Pancreas (tissue), 10 donors: ENCODE results near the gene MYT1. TPM values are rescaled to one million over a fixed set of nuclear protein-coding genes. Genes with fewer than 3 reads are reported as not detected.

ENCODE experiments used
- ATAC-seq, 4 donors: fragments of 200-7000 bp; cut with Tn5 transposase; one replicate each; pipeline versions ENCODE4 v1.8.0 to v1.9.1; 2020; ENCODE audit warnings: mild to moderate bottlenecking in 4 of 4, moderate library complexity in 4 of 4
- DNase-seq, 6 donors: peaks; one replicate each; pipeline ENCODE4 v3.0.0-alpha.2; 2020
- FAIRE-seq: peaks from 2 replicates; lab custom pipeline; 2012; peaks lifted over from hg19 to GRCh38; lab: Jason Lieb, UNC
- H3K27ac ChIP-seq, 4 donors: fragments of 200-600 bp; sonication (generic); 1 replicate in 3 of 4; 2 replicates in 1 of 4; pipeline versions ENCODE4 v1.5.0 to v1.8.0; 2020
- H3K27me3 ChIP-seq, 4 donors: fragments of 200-600 bp; one replicate each; pipeline ENCODE4 v1.8.0; 2021
- H3K36me3 ChIP-seq, 3 donors: fragments of 200-600 bp; sonication (generic) in 1 of 3; one replicate each; pipeline versions ENCODE4 v1.5.0 to v1.8.0; 2020 to 2021
- H3K4me1 ChIP-seq, 3 donors: fragments of 200-600 bp; one replicate each; pipeline ENCODE4 v1.8.0; 2021
- H3K4me3 ChIP-seq, 4 donors: fragments of 200-600 bp; sonication (generic) in 2 of 4; one replicate each; pipeline versions ENCODE4 v1.5.0 to v1.8.0; 2020 to 2021
- H3K9me3 ChIP-seq, 4 donors: fragments of 200-600 bp; one replicate each; pipeline ENCODE4 v1.8.0; 2021
- WGBS, 2 donors: extraction: QIAGEN DNeasy Blood & Tissue Kit; methylation state at CpG; one replicate each; pipeline ENCODE4 v1.1.7; 2013; 5-methylcytosine and 5-hydroxymethylcytosine counted together
- intact Hi-C, 3 donors: fragments of 100-400 bp; cut with DNase I; formaldehyde crosslinking; loops; one replicate each; pipeline versions ENCODE4 v1.11.1 to v1.14.2; 2022
- polyA plus RNA-seq, 2 donors: library from polyadenylated mRNA; stranded (reverse); fragments of 200-250 nt; gene quantifications; one replicate each; pipeline ENCODE4 v1.2.3, GENCODE V29; 2013
- total RNA-seq, 6 donors: library from RNA; stranded (reverse); fragmentation: NEBNext Ultra II Directional in 4 of 6; extraction: Animal tissue kit (Norgen Biotek cat#: 25700) in 4 of 6; gene quantifications; one replicate each; pipeline versions ENCODE4 v1.2.1 to v1.2.4, GENCODE V29; 2021 to 2023
- TF ChIP-seq, protein P1 (sequence below), 4 donors: fragments of 200-600 bp; sonication (generic) in 3 of 4; IDR thresholded peaks; one replicate each; pipeline versions ENCODE4 v1.5.0 to v1.8.0; 2021; ENCODE audit warnings: antibody characterized with exemption in 4 of 4
- donor health status: healthy with polysubstance abuse.
- donor health status: DM: no; HTN: no; CAD: no; lungs with moderate emphysema.
- donor health status: DM: no; HTN: no; CAD: no.
- donor health status: control.
- donor health status: control.
- donor health status: Bipolar disorder and iron deficiency.
- donor health status: DM: yes; HTN: yes; CAD: no.
- donor health status: DM: no; HTN: no; CAD: no.
- donor health status: DM: no; HTN: no; CAD: no.
- donor health status: DM: yes; HTN: yes; CAD: no.

Gene MYT1
- total and polyA plus RNA-seq, 8 donors, result 0.13 to 5.1 (median 0.52) TPM

DNA sequence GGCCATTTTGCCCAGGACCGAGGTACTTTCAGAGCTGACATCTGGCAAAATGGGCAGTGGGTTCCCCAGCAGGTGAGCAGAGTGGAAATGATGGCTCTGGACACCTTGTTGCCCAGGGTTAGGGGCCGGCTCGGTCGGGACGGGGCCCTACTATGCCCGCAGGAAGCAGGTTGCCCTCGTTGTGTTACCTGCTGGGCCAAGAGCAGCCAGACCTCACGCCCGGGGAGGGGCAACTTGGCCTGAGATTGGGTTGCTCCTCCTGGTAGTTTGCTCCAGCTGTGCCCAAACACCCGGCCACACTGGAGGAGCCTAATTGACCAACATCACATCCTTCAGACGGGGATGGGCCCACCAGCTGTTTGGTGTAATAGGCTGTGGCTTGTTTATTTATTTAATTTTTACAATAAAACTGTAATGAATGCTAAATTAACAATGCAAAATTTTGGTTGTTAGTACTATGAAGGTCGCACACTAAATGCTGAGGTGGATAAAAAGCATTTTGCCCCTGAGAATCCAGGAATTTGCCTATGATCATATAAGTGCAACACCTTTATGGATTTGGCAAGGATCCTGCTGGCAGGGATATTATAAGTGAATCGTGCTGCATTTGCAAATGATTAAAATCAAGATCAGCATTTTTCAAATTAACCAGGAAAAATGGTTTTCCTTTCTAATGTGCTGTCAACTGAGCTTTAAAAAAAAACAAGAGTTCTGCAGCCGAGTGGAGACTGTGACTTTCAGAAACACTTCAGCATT is 64.7 kb downstream of the MYT1 start:
- ATAC-seq, result no peak
- intact Hi-C loops, result no loop called here
- Histone ChIP-seq H3K9me3 (no peaks in the 10 kb centered on the region), H3K27ac (no peak overlapping the region), H3K4me3 (no peak overlapping the region), H3K27me3 (no peaks in the 10 kb centered on the region), H3K4me1 (peaks cover 0 to 4% (median 0%) of the 10 kb centered on the region in 3 donors), H3K36me3 (no peaks in the 10 kb centered on the region)
- TF ChIP-seq, protein P1, sequence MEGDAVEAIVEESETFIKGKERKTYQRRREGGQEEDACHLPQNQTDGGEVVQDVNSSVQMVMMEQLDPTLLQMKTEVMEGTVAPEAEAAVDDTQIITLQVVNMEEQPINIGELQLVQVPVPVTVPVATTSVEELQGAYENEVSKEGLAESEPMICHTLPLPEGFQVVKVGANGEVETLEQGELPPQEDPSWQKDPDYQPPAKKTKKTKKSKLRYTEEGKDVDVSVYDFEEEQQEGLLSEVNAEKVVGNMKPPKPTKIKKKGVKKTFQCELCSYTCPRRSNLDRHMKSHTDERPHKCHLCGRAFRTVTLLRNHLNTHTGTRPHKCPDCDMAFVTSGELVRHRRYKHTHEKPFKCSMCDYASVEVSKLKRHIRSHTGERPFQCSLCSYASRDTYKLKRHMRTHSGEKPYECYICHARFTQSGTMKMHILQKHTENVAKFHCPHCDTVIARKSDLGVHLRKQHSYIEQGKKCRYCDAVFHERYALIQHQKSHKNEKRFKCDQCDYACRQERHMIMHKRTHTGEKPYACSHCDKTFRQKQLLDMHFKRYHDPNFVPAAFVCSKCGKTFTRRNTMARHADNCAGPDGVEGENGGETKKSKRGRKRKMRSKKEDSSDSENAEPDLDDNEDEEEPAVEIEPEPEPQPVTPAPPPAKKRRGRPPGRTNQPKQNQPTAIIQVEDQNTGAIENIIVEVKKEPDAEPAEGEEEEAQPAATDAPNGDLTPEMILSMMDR (IDR thresholded peaks at IDR 0.05), result no peak
- FAIRE-seq, result no peak
- WGBS, 2 donors, result 62 to 73% methylated on average over 14 of the region's 14 CpGs
- peak in 2 of 6 donors; percentile 8 to 36 for DNase-seq

DNA sequence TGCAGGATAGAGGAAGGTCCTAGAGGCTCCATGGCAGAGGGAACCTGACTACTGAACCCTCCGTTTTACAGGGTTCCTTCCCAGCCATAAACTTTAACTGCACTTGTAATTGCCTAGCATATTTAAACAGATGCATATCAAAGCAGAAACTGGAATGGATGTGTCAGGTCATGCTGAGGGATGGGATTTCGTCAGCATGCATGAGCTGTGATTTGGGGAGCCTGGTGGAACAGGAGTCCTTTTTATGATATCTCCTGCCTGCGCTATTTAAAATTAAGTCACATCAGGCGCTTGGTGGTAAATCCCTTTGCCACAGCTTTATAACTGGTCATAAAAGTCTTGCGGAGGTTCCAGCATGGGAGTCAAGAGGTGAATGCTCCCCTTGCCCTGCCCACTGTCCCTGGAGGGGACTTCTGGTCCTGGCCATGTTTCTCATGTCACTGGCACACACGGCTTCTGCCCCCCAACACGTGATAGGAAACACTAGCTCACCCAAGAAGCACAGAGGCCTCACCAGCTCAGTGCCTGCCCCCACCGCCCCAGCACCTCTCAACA is 65.3 kb downstream of the MYT1 start:
- FAIRE-seq (no peak), DNase-seq (peak in 1 of 6 donors; percentile 4), ATAC-seq (no peak)
- H3K9me3 ChIP-seq, result no peaks in the 10 kb centered on the region
- H3K27me3 ChIP-seq, result no peaks in the 10 kb centered on the region
- H3K27ac ChIP-seq, result no peak overlapping the region
- H3K4me3 ChIP-seq, result no peak overlapping the region
- 64 to 79% methylated on average over 8 of the region's 8 CpGs for WGBS, 2 donors
- TF ChIP-seq, protein P1 (IDR thresholded peaks at IDR 0.05), result no peak
- intact Hi-C loops, result no loop called here
- H3K4me1 ChIP-seq, result peaks cover 0 to 8% (median 0%) of the 10 kb centered on the region in 3 donors
- H3K36me3 ChIP-seq, result no peaks in the 10 kb centered on the region

DNA sequence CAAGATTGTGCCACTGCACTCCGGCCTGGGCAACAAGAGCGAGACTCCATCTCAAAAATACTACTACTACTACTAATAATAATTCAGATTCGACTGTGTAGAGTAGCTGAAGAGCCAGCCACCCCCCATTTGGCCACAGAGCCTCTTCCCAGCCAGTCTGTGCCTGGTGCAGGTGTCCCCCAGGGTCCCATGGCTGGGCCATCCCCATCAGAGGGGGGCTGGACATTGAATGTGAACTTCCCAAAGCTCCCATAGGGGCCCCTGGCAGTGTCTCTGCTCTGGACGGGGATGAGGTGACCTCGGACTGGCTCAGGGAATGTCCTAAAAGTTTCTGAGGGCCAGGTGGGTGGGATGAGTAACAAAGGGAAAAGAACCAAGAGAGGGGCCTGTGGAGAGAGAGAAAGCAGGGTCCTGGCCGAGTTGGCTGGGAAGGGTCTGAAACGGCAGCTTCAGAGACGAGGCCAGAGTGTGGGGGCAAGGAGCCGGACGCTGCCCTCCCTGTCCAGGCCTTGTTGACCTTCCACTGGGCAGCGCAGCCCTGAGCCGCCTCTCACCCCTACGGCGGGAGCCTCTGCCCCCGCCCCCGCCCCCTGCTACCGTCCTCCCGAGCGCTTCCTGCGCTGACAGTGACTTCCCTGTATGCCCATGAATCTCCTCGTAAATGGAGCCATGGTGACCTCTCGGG is 66.4 kb downstream of the MYT1 start:
- Histone ChIP-seq H3K4me1 (peaks cover 0 to 8% (median 0%) of the 10 kb centered on the region in 3 donors), H3K27ac (no peak overlapping the region), H3K9me3 (no peaks in the 10 kb centered on the region), H3K4me3 (no peak overlapping the region), H3K27me3 (no peaks in the 10 kb centered on the region), H3K36me3 (no peaks in the 10 kb centered on the region)
- intact Hi-C loops, result no loop called here
- FAIRE-seq (no peak), DNase-seq (peak in 3 of 6 donors; percentile 12 to 46 (median 40)), ATAC-seq (no peak)
- TF ChIP-seq, protein P1 (IDR thresholded peaks at IDR 0.05), result no peak
- WGBS, 2 donors, result 74 to 86% methylated on average over 22 of the region's 22 CpGs

DNA sequence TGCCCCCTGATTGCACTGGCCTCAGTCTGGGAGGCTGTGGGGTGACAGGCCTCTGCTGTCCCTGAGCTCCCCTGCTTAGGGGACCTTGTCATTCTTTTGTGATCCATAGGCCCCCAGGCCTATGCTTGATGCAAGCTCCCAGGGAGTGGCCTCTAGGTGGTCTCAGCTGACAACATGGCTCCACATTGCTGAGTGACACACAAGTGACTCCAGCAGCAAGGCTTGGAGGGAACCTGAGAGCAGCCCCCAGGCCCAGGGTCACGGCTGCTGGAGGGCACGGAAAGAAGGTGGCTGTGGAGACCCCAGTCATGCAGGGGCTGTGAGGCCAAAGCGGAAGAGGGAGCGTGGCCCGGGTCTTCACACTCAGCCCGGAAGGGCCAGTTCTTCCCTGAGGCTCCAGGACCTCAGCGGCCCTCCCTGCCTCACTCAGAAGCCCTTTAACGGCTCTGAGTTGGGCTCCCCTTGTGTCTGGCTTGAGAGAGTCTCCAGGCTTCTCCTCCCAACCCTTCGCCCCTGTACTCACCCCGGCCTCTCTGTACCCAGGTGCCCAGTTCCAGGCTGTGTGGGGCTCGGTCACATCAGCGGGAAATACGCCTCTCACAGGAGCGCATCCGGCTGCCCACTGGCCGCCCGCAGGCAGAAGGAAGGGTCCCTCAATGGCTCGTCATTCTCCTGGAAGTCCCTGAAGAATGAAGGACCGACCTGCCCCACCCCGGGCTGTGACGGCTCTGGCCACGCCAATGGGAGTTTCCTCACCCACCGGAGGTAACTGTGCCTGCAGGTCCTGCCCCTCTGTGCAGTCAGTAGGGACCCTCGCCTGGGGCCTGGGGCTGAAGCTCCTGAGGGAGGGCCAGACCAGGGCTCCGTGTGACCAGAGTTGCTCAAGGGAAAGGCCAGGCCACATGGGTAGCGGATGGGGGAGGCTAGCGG is 67.6 kb downstream of the MYT1 start:
- no peak for FAIRE-seq
- peak in 3 of 6 donors; percentile 15 to 72 (median 50) for DNase-seq
- Histone ChIP-seq H3K27ac (no peak overlapping the region), H3K4me3 (no peak overlapping the region), H3K27me3 (no peaks in the 10 kb centered on the region), H3K36me3 (no peaks in the 10 kb centered on the region), H3K4me1 (peaks cover 0 to 8% (median 0%) of the 10 kb centered on the region in 3 donors), H3K9me3 (no peaks in the 10 kb centered on the region)
- WGBS, 2 donors, result 78 to 95% methylated on average over 24 to 27 of the region's 27 CpGs
- TF ChIP-seq, protein P1 (IDR thresholded peaks at IDR 0.05), result no peak
- intact Hi-C loops, result no loop called here
- ATAC-seq, result no peak
